GM23338 (cell line): ENCODE data around the gene CD6. TPM values are rescaled to one million over a fixed set of nuclear protein-coding genes. Genes with fewer than 3 reads are reported as not detected.

Source experiments
- ATAC-seq: fragments of 200-7000 bp; cut with Tn5 transposase; 3 replicates; pipeline ENCODE4 v1.9.1; 2020
- DNase-seq: peaks from one replicate; pipeline ENCODE4 v3.0.0-alpha.2; 2015; ENCODE audit warnings: low spot score
- H2AFZ ChIP-seq: fragments of 200-600 bp; sonication (generic); 2 replicates; pipeline ENCODE4 v1.8.0; 2016; ENCODE audit warnings: antibody characterized with exemption, mild to moderate bottlenecking, moderate library complexity
- H3F3A ChIP-seq: fragments of 200-600 bp; sonication (generic); replicated peaks from 2 replicates; pipeline ENCODE4 v1.8.0; 2017; ENCODE audit warnings: antibody characterized with exemption, mixed run types, low read depth
- H3K27ac ChIP-seq: fragments of 200-600 bp; sonication (generic); 2 replicates; pipeline ENCODE4 v1.6.1; 2016; ENCODE audit warnings: low read depth
- H3K27me3 ChIP-seq: fragments of 200-600 bp; sonication (generic); 2 replicates; pipeline ENCODE4 v1.8.0; 2016; ENCODE audit warnings: mild to moderate bottlenecking, mixed run types, moderate library complexity; ENCODE audit not compliant: insufficient read depth
- H3K36me3 ChIP-seq: fragments of 200-600 bp; sonication (generic); 2 replicates; pipeline ENCODE4 v1.8.0; 2016; ENCODE audit warnings: mild to moderate bottlenecking; ENCODE audit not compliant: insufficient read depth
- H3K4me1 ChIP-seq: fragments of 200-600 bp; sonication (generic); 2 replicates; pipeline ENCODE4 v1.8.0; 2016; ENCODE audit warnings: mild to moderate bottlenecking, moderate library complexity; ENCODE audit not compliant: insufficient read depth
- H3K4me2 ChIP-seq: fragments of 200-600 bp; sonication (generic); 2 replicates; pipeline ENCODE4 v1.7.1; 2017; ENCODE audit warnings: mixed run types
- H3K4me3 ChIP-seq: fragments of 200-600 bp; sonication (generic); 2 replicates; pipeline ENCODE4 v1.6.1; 2016; ENCODE audit warnings: mixed run types
- H3K79me2 ChIP-seq: fragments of 200-600 bp; sonication (generic); replicated peaks from 2 replicates; pipeline ENCODE4 v1.8.0; 2017; ENCODE audit warnings: mild to moderate bottlenecking; ENCODE audit not compliant: insufficient read depth
- H3K9me2 ChIP-seq: fragments of 200-600 bp; sonication (generic); 2 replicates; pipeline ENCODE4 v1.8.0; 2017; ENCODE audit not compliant: insufficient read depth
- H4K20me1 ChIP-seq: fragments of 200-600 bp; sonication (generic); replicated peaks from 2 replicates; pipeline ENCODE4 v1.8.0; 2017; ENCODE audit warnings: mild to moderate bottlenecking; ENCODE audit not compliant: insufficient read depth
- H3K27ac Mint-ChIP-seq: 2 replicates; pipeline ENCODE4 v1.8.0; 2020; ENCODE audit warnings: inconsistent platforms, mild to moderate bottlenecking, moderate library complexity, mixed read lengths
- H3K27me3 Mint-ChIP-seq: 3 replicates; pipeline ENCODE4 v1.8.0; 2022; ENCODE audit warnings: low read depth, mild to moderate bottlenecking, moderate library complexity, mixed read lengths, inconsistent platforms; ENCODE audit not compliant: insufficient read depth, poor library complexity
- H3K36me3 Mint-ChIP-seq: 3 replicates; pipeline ENCODE4 v1.8.0; 2021; ENCODE audit warnings: low read depth, mild to moderate bottlenecking, inconsistent platforms, moderate library complexity, mixed read lengths
- H3K4me1 Mint-ChIP-seq: 3 replicates; pipeline ENCODE4 v1.8.0; 2020; ENCODE audit warnings: mild to moderate bottlenecking, inconsistent platforms, mixed read lengths
- H3K4me3 Mint-ChIP-seq: 3 replicates; pipeline ENCODE4 v1.8.0; 2021; ENCODE audit warnings: moderate library complexity, mild to moderate bottlenecking, inconsistent platforms, mixed read lengths
- H3K9me3 Mint-ChIP-seq: 3 replicates; pipeline ENCODE4 v1.8.0; 2020; ENCODE audit warnings: moderate library complexity, mild to moderate bottlenecking, inconsistent platforms, mixed read lengths
- CREB1 ChIP-seq: fragments of 250-450 bp; sonication (Bioruptor Pico); IDR thresholded peaks from 2 replicates; pipeline ENCODE4 v1.5.0; 2020; ENCODE audit warnings: low read depth, mild to moderate bottlenecking, moderate library complexity
- EZH2 ChIP-seq: fragments of 200-600 bp; sonication (generic); IDR thresholded peaks from one replicate; pipeline ENCODE4 v1.8.0; 2017; ENCODE audit warnings: antibody characterized with exemption, mild to moderate bottlenecking, low read depth; ENCODE audit not compliant: unreplicated experiment
- EZH2phosphoT487 ChIP-seq: fragments of 200-600 bp; sonication (generic); IDR thresholded peaks from one replicate; pipeline ENCODE4 v1.8.1; 2018; ENCODE audit warnings: antibody characterized with exemption; ENCODE audit not compliant: unreplicated experiment
- JUNB ChIP-seq: IDR thresholded peaks from one replicate; pipeline ENCODE4 v1.6.1; 2016; ENCODE audit warnings: antibody characterized with exemption; ENCODE audit not compliant: unreplicated experiment
- NANOG ChIP-seq: IDR thresholded peaks from 2 replicates; pipeline ENCODE4 v1.6.1; 2016; ENCODE audit warnings: antibody characterized with exemption, borderline replicate concordance
- POLR2AphosphoS5 ChIP-seq: IDR thresholded peaks from 2 replicates; pipeline ENCODE4 v1.6.1; 2016; ENCODE audit warnings: antibody characterized with exemption, low read depth
- STAT1 ChIP-seq: IDR thresholded peaks from one replicate; pipeline ENCODE4 v1.6.1; 2016; ENCODE audit warnings: antibody characterized with exemption; ENCODE audit not compliant: unreplicated experiment
- ZNF114 ChIP-seq: fragments of 250-450 bp; sonication (Bioruptor Pico); IDR thresholded peaks from 2 replicates; pipeline ENCODE4 v1.5.0; 2020; ENCODE audit warnings: mild to moderate bottlenecking, moderate library complexity
- ZNF331 ChIP-seq: fragments of 250-450 bp; sonication (Bioruptor Pico); IDR thresholded peaks from 2 replicates; pipeline ENCODE4 v1.5.0; 2020; ENCODE audit warnings: low read depth, mild to moderate bottlenecking, moderate library complexity
- polyA plus RNA-seq: library from polyadenylated mRNA; unstranded; fragments of >200 nt; fragmentation: Nextera tagmentation; extraction: Ambion mirVana; gene quantifications from 2 replicates; pipeline ENCODE4 v1.2.1, GENCODE V29; 2016
- total RNA-seq: library from RNA; depleted of rRNA; stranded (reverse); fragments of >200 nt; shearing (Covaris generic); gene quantifications from 2 replicates; pipeline ENCODE4 v1.2.3, GENCODE V29; 2014
- TF ChIP-seq, protein P1 (sequence below), 2 experiments: fragments of 200-600 bp in 1 of 2; sonication (generic) in 1 of 2; conservative IDR thresholded peaks; 2 replicates each; pipeline versions ENCODE4 v1.5.1 to v1.6.1; 2016 to 2017; ENCODE audit warnings: antibody characterized with exemption in 2 of 2, low read depth in 2 of 2, mild to moderate bottlenecking in 2 of 2, moderate library complexity in 1 of 2
- TF ChIP-seq, protein P2 (sequence below): IDR thresholded peaks from one replicate; pipeline ENCODE4 v1.6.1; 2018; ENCODE audit warnings: antibody characterized with exemption; ENCODE audit not compliant: unreplicated experiment
- TF ChIP-seq, protein P3 (sequence below): IDR thresholded peaks from 2 replicates; pipeline ENCODE4 v1.6.1; 2016; ENCODE audit warnings: antibody characterized with exemption

CD6 gene
- total and polyA plus RNA-seq, 2 experiments from 2014 or later: 0.49 TPM; not detected in 1

DNA sequence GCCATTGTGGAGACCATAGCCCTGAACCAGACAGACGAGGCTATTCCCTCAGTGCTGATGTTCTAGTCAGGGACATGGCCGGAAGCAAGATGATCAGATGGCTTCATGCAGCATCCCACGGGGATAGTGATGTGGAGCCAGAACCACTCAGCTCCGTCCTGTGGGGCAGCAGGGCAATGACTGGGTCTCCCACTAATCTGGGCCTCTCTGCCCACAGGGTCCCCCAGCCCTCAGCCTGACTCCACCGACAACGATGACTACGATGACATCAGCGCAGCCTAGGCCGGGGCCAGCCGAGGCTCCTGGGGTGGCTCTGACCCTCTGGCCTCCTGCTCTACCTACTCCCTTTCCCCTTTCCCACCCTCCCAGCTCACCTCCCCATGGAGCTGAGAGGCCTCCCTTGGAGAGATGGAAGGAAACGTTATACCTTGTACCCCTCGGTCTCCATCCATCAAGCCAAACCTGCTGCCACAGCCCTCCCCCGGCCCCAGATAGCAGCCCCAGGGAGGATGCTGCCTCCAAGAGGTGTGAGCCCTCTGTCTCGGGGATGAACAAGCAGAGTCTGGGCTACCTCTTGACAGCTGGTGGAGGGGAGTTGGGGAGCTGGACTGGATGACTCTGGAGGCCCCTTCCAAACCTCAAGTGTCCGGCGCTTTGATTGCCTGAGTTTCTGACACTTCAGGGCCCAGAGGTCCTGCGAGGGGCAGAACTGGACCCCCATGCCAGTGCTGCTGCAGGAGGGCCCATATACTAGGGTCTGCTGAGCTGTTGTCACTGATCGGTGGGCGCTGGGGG is 47.8 kb downstream of the CD6 start (continued):
- no peak for TF ChIP-seq CREB1
- TF ChIP-seq ZNF114 (CRISPR knock-in tag): no peak
- TF ChIP-seq, protein P1, sequence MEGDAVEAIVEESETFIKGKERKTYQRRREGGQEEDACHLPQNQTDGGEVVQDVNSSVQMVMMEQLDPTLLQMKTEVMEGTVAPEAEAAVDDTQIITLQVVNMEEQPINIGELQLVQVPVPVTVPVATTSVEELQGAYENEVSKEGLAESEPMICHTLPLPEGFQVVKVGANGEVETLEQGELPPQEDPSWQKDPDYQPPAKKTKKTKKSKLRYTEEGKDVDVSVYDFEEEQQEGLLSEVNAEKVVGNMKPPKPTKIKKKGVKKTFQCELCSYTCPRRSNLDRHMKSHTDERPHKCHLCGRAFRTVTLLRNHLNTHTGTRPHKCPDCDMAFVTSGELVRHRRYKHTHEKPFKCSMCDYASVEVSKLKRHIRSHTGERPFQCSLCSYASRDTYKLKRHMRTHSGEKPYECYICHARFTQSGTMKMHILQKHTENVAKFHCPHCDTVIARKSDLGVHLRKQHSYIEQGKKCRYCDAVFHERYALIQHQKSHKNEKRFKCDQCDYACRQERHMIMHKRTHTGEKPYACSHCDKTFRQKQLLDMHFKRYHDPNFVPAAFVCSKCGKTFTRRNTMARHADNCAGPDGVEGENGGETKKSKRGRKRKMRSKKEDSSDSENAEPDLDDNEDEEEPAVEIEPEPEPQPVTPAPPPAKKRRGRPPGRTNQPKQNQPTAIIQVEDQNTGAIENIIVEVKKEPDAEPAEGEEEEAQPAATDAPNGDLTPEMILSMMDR (conservative IDR thresholded peaks at IDR 0.05; ENCODE audit: low read depth in 2 of 2): no peak
- TF ChIP-seq EZH2: no peak
- TF ChIP-seq, protein P2, sequence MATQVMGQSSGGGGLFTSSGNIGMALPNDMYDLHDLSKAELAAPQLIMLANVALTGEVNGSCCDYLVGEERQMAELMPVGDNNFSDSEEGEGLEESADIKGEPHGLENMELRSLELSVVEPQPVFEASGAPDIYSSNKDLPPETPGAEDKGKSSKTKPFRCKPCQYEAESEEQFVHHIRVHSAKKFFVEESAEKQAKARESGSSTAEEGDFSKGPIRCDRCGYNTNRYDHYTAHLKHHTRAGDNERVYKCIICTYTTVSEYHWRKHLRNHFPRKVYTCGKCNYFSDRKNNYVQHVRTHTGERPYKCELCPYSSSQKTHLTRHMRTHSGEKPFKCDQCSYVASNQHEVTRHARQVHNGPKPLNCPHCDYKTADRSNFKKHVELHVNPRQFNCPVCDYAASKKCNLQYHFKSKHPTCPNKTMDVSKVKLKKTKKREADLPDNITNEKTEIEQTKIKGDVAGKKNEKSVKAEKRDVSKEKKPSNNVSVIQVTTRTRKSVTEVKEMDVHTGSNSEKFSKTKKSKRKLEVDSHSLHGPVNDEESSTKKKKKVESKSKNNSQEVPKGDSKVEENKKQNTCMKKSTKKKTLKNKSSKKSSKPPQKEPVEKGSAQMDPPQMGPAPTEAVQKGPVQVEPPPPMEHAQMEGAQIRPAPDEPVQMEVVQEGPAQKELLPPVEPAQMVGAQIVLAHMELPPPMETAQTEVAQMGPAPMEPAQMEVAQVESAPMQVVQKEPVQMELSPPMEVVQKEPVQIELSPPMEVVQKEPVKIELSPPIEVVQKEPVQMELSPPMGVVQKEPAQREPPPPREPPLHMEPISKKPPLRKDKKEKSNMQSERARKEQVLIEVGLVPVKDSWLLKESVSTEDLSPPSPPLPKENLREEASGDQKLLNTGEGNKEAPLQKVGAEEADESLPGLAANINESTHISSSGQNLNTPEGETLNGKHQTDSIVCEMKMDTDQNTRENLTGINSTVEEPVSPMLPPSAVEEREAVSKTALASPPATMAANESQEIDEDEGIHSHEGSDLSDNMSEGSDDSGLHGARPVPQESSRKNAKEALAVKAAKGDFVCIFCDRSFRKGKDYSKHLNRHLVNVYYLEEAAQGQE: no peak
- TF ChIP-seq JUNB: no peak
- no peak for TF ChIP-seq STAT1

DNA sequence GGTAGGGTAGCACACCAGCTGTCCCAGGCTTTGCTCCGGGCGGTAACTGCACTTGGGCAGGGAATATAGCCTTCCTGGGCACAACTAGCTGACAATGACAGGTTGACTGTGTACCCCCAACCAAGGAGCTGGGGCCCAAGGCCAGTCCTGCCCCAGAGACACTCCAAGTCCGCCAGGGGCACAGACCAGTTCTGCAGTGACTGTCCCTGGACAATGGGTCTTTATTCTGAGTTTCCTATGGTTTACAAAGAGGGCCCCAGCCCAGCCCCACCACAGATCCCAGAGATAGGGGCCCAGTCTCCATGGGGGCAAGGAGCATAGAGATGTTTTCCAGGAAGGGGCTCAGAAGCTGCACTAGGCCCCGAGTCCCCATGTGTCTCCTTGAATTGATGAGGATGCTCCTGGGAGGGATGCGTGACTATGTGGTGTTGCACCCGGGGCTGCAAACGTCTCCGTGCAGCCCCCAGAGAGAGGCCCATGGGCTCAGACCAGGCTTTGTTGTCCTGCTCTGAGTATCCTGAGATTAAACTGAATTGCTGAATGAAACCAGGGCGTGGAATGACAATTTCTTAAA is 48.4 kb downstream of the CD6 start:
- ATAC-seq (no peak), DNase-seq (no peak)
- Mint-ChIP-seq H3K9me3 (no peaks in the 10 kb centered on the region), H3K4me3 (no peak overlapping the region), H3K36me3 (no peaks in the 10 kb centered on the region), H3K4me1 (peaks cover 14% of the 10 kb centered on the region), H3K27ac (no peak overlapping the region), H3K27me3 (peaks cover 23% of the 10 kb centered on the region)
- no peak overlapping the region for H2AFZ ChIP-seq
- no peaks in the 10 kb centered on the region for H3K79me2 ChIP-seq
- H3K4me2 ChIP-seq: no peak overlapping the region
- H3K9me2 ChIP-seq: no peaks in the 10 kb centered on the region
- H3K27ac ChIP-seq: no peak overlapping the region
- no peaks in the 10 kb centered on the region for H3F3A ChIP-seq
- H4K20me1 ChIP-seq: no peaks in the 10 kb centered on the region
- H3K4me3 ChIP-seq: no peak overlapping the region
- no peak for TF ChIP-seq EZH2
- TF ChIP-seq, protein P3, sequence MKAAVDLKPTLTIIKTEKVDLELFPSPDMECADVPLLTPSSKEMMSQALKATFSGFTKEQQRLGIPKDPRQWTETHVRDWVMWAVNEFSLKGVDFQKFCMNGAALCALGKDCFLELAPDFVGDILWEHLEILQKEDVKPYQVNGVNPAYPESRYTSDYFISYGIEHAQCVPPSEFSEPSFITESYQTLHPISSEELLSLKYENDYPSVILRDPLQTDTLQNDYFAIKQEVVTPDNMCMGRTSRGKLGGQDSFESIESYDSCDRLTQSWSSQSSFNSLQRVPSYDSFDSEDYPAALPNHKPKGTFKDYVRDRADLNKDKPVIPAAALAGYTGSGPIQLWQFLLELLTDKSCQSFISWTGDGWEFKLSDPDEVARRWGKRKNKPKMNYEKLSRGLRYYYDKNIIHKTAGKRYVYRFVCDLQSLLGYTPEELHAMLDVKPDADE: no peak
- no peak for TF ChIP-seq JUNB
- TF ChIP-seq, protein P1 (conservative IDR thresholded peaks at IDR 0.05; ENCODE audit: low read depth in 2 of 2): no peak
- TF ChIP-seq POLR2AphosphoS5: no peak
- TF ChIP-seq STAT1: no peak
- TF ChIP-seq CREB1: no peak
- TF ChIP-seq ZNF331: no peak
- TF ChIP-seq NANOG: no peak
- TF ChIP-seq, protein P2: no peak
- TF ChIP-seq EZH2phosphoT487: no peak
- H3K27me3 ChIP-seq: no peaks in the 10 kb centered on the region
- H3K36me3 ChIP-seq: no peaks in the 10 kb centered on the region
- 0 out of 2 replicates have a peak, but pooled peaks cover 4% of the 10 kb centered on the region for H3K4me1 ChIP-seq
